GM23338 (cell line): ENCODE results near the gene SGPP1. TPM values are rescaled to one million over a fixed set of nuclear protein-coding genes. Genes with fewer than 3 reads are reported as not detected.

Experiments used
- ATAC-seq: fragments of 200-7000 bp; cut with Tn5 transposase; 3 replicates; pipeline ENCODE4 v1.9.1; 2020
- DNase-seq: peaks from one replicate; pipeline ENCODE4 v3.0.0-alpha.2; 2015; ENCODE audit warnings: low spot score
- H2AFZ ChIP-seq: fragments of 200-600 bp; sonication (generic); 2 replicates; pipeline ENCODE4 v1.8.0; 2016; ENCODE audit warnings: antibody characterized with exemption, mild to moderate bottlenecking, moderate library complexity
- H3F3A ChIP-seq: fragments of 200-600 bp; sonication (generic); replicated peaks from 2 replicates; pipeline ENCODE4 v1.8.0; 2017; ENCODE audit warnings: antibody characterized with exemption, mixed run types, low read depth
- H3K27ac ChIP-seq: fragments of 200-600 bp; sonication (generic); 2 replicates; pipeline ENCODE4 v1.6.1; 2016; ENCODE audit warnings: low read depth
- H3K27me3 ChIP-seq: fragments of 200-600 bp; sonication (generic); 2 replicates; pipeline ENCODE4 v1.8.0; 2016; ENCODE audit warnings: mild to moderate bottlenecking, mixed run types, moderate library complexity; ENCODE audit not compliant: insufficient read depth
- H3K36me3 ChIP-seq: fragments of 200-600 bp; sonication (generic); 2 replicates; pipeline ENCODE4 v1.8.0; 2016; ENCODE audit warnings: mild to moderate bottlenecking; ENCODE audit not compliant: insufficient read depth
- H3K4me1 ChIP-seq: fragments of 200-600 bp; sonication (generic); 2 replicates; pipeline ENCODE4 v1.8.0; 2016; ENCODE audit warnings: mild to moderate bottlenecking, moderate library complexity; ENCODE audit not compliant: insufficient read depth
- H3K4me2 ChIP-seq: fragments of 200-600 bp; sonication (generic); 2 replicates; pipeline ENCODE4 v1.7.1; 2017; ENCODE audit warnings: mixed run types
- H3K4me3 ChIP-seq: fragments of 200-600 bp; sonication (generic); 2 replicates; pipeline ENCODE4 v1.6.1; 2016; ENCODE audit warnings: mixed run types
- H3K79me2 ChIP-seq: fragments of 200-600 bp; sonication (generic); replicated peaks from 2 replicates; pipeline ENCODE4 v1.8.0; 2017; ENCODE audit warnings: mild to moderate bottlenecking; ENCODE audit not compliant: insufficient read depth
- H3K9me2 ChIP-seq: fragments of 200-600 bp; sonication (generic); 2 replicates; pipeline ENCODE4 v1.8.0; 2017; ENCODE audit not compliant: insufficient read depth
- H4K20me1 ChIP-seq: fragments of 200-600 bp; sonication (generic); replicated peaks from 2 replicates; pipeline ENCODE4 v1.8.0; 2017; ENCODE audit warnings: mild to moderate bottlenecking; ENCODE audit not compliant: insufficient read depth
- H3K27ac Mint-ChIP-seq: 2 replicates; pipeline ENCODE4 v1.8.0; 2020; ENCODE audit warnings: inconsistent platforms, mild to moderate bottlenecking, moderate library complexity, mixed read lengths
- H3K27me3 Mint-ChIP-seq: 3 replicates; pipeline ENCODE4 v1.8.0; 2022; ENCODE audit warnings: low read depth, mild to moderate bottlenecking, moderate library complexity, mixed read lengths, inconsistent platforms; ENCODE audit not compliant: insufficient read depth, poor library complexity
- H3K36me3 Mint-ChIP-seq: 3 replicates; pipeline ENCODE4 v1.8.0; 2021; ENCODE audit warnings: low read depth, mild to moderate bottlenecking, inconsistent platforms, moderate library complexity, mixed read lengths
- H3K4me1 Mint-ChIP-seq: 3 replicates; pipeline ENCODE4 v1.8.0; 2020; ENCODE audit warnings: mild to moderate bottlenecking, inconsistent platforms, mixed read lengths
- H3K4me3 Mint-ChIP-seq: 3 replicates; pipeline ENCODE4 v1.8.0; 2021; ENCODE audit warnings: moderate library complexity, mild to moderate bottlenecking, inconsistent platforms, mixed read lengths
- H3K9me3 Mint-ChIP-seq: 3 replicates; pipeline ENCODE4 v1.8.0; 2020; ENCODE audit warnings: moderate library complexity, mild to moderate bottlenecking, inconsistent platforms, mixed read lengths
- EZH2 ChIP-seq: fragments of 200-600 bp; sonication (generic); IDR thresholded peaks from one replicate; pipeline ENCODE4 v1.8.0; 2017; ENCODE audit warnings: antibody characterized with exemption, mild to moderate bottlenecking, low read depth; ENCODE audit not compliant: unreplicated experiment
- EZH2phosphoT487 ChIP-seq: fragments of 200-600 bp; sonication (generic); IDR thresholded peaks from one replicate; pipeline ENCODE4 v1.8.1; 2018; ENCODE audit warnings: antibody characterized with exemption; ENCODE audit not compliant: unreplicated experiment
- NANOG ChIP-seq: IDR thresholded peaks from 2 replicates; pipeline ENCODE4 v1.6.1; 2016; ENCODE audit warnings: antibody characterized with exemption, borderline replicate concordance
- ZNF114 ChIP-seq: fragments of 250-450 bp; sonication (Bioruptor Pico); IDR thresholded peaks from 2 replicates; pipeline ENCODE4 v1.5.0; 2020; ENCODE audit warnings: mild to moderate bottlenecking, moderate library complexity
- ZNF331 ChIP-seq: fragments of 250-450 bp; sonication (Bioruptor Pico); IDR thresholded peaks from 2 replicates; pipeline ENCODE4 v1.5.0; 2020; ENCODE audit warnings: low read depth, mild to moderate bottlenecking, moderate library complexity
- polyA plus RNA-seq: library from polyadenylated mRNA; unstranded; fragments of >200 nt; fragmentation: Nextera tagmentation; extraction: Ambion mirVana; gene quantifications from 2 replicates; pipeline ENCODE4 v1.2.1, GENCODE V29; 2016
- total RNA-seq: library from RNA; depleted of rRNA; stranded (reverse); fragments of >200 nt; shearing (Covaris generic); gene quantifications from 2 replicates; pipeline ENCODE4 v1.2.3, GENCODE V29; 2014
- TF ChIP-seq, protein P1 (sequence below): fragments of 250-450 bp; sonication (Bioruptor Pico); IDR thresholded peaks from 2 replicates; pipeline ENCODE4 v1.5.0; 2020; ENCODE audit warnings: mild to moderate bottlenecking, moderate library complexity
- TF ChIP-seq, protein P2 (sequence below), 2 experiments: fragments of 200-600 bp in 1 of 2; sonication (generic) in 1 of 2; conservative IDR thresholded peaks; 2 replicates each; pipeline versions ENCODE4 v1.5.1 to v1.6.1; 2016 to 2017; ENCODE audit warnings: antibody characterized with exemption in 2 of 2, low read depth in 2 of 2, mild to moderate bottlenecking in 2 of 2, moderate library complexity in 1 of 2
- TF ChIP-seq, protein P3 (sequence below): IDR thresholded peaks from 2 replicates; pipeline ENCODE4 v1.6.1; 2016; ENCODE audit warnings: antibody characterized with exemption

Gene SGPP1
- total and polyA plus RNA-seq, 2 experiments from 2014 or later, result 4.2 to 11.1 TPM

DNA sequence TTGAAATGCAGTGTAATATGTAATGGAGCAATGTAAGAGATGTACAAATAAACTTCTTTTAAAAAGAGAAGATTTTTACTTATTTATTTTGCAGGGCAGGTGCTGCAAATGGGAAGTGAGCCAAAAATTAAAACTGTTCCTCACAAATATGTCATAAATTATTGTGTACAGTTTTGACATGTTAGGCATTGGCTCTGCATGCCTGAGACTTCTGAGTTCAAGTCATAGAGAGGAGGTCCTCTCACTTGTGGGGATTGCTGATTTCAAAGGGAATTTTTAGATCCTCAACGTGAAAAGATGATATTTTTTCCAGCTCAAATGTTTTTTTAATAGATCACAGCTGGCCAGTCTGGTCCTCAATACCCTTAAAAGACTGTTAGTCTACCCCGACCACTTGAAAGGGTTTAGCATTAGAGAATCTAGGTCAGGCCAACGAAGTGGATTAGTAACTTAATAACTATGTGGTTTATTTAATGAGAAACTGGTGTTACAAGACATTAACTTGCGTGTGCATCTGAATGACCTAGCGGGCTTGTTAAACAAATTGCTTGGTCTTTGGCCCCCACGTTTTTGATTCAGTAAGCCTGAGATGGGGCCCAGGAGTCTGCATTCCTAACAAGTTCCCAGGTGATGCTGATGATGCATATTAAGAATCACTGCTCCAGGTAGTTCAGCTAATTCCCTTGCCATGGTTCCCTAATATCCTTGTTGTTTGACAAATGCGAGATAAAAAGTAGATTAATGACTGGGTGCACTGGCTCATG, 55.3 kb downstream of the SGPP1 start:
- Mint-ChIP-seq H3K36me3 (no peaks in the 10 kb centered on the region), H3K27me3 (peaks cover 4% of the 10 kb centered on the region), H3K4me3 (no peak overlapping the region), H3K4me1 (no peaks in the 10 kb centered on the region; the same call in 2 of the 3 replicates), H3K27ac (no peak overlapping the region), H3K9me3 (no peaks in the 10 kb centered on the region)
- no peak overlapping the region for H3K4me2 ChIP-seq
- H3K4me1 ChIP-seq, result no peaks in the 10 kb centered on the region
- H3K9me2 ChIP-seq, result no peaks in the 10 kb centered on the region
- H3K36me3 ChIP-seq, result no peaks in the 10 kb centered on the region
- H3F3A ChIP-seq, result no peaks in the 10 kb centered on the region
- H3K27ac ChIP-seq, result no peak overlapping the region
- ATAC-seq (no peak), DNase-seq (no peak)
- no peaks in the 10 kb centered on the region for H3K27me3 ChIP-seq
- no peak overlapping the region for H2AFZ ChIP-seq
- no peaks in the 10 kb centered on the region for H3K79me2 ChIP-seq
- no peak overlapping the region for H3K4me3 ChIP-seq
- no peak for TF ChIP-seq EZH2phosphoT487
- TF ChIP-seq NANOG, result no peak
- TF ChIP-seq, protein P1, sequence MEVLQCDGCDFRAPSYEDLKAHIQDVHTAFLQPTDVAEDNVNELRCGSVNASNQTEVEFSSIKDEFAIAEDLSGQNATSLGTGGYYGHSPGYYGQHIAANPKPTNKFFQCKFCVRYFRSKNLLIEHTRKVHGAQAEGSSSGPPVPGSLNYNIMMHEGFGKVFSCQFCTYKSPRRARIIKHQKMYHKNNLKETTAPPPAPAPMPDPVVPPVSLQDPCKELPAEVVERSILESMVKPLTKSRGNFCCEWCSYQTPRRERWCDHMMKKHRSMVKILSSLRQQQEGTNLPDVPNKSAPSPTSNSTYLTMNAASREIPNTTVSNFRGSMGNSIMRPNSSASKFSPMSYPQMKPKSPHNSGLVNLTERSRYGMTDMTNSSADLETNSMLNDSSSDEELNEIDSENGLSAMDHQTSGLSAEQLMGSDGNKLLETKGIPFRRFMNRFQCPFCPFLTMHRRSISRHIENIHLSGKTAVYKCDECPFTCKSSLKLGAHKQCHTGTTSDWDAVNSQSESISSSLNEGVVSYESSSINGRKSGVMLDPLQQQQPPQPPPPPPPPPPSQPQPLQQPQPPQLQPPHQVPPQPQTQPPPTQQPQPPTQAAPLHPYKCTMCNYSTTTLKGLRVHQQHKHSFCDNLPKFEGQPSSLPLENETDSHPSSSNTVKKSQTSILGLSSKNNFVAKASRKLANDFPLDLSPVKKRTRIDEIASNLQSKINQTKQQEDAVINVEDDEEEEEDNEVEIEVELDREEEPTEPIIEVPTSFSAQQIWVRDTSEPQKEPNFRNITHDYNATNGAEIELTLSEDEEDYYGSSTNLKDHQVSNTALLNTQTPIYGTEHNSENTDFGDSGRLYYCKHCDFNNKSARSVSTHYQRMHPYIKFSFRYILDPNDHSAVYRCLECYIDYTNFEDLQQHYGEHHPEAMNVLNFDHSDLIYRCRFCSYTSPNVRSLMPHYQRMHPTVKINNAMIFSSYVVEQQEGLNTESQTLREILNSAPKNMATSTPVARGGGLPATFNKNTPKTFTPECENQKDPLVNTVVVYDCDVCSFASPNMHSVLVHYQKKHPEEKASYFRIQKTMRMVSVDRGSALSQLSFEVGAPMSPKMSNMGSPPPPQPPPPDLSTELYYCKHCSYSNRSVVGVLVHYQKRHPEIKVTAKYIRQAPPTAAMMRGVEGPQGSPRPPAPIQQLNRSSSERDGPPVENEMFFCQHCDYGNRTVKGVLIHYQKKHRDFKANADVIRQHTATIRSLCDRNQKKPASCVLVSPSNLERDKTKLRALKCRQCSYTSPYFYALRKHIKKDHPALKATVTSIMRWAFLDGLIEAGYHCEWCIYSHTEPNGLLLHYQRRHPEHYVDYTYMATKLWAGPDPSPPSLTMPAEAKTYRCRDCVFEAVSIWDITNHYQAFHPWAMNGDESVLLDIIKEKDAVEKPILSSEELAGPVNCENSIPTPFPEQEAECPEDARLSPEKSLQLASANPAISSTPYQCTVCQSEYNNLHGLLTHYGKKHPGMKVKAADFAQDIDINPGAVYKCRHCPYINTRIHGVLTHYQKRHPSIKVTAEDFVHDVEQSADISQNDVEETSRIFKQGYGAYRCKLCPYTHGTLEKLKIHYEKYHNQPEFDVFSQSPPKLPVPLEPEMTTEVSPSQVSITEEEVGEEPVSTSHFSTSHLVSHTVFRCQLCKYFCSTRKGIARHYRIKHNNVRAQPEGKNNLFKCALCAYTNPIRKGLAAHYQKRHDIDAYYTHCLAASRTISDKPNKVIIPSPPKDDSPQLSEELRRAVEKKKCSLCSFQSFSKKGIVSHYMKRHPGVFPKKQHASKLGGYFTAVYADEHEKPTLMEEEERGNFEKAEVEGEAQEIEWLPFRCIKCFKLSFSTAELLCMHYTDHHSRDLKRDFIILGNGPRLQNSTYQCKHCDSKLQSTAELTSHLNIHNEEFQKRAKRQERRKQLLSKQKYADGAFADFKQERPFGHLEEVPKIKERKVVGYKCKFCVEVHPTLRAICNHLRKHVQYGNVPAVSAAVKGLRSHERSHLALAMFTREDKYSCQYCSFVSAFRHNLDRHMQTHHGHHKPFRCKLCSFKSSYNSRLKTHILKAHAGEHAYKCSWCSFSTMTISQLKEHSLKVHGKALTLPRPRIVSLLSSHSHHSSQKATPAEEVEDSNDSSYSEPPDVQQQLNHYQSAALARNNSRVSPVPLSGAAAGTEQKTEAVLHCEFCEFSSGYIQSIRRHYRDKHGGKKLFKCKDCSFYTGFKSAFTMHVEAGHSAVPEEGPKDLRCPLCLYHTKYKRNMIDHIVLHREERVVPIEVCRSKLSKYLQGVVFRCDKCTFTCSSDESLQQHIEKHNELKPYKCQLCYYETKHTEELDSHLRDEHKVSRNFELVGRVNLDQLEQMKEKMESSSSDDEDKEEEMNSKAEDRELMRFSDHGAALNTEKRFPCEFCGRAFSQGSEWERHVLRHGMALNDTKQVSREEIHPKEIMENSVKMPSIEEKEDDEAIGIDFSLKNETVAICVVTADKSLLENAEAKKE, result no peak
- H4K20me1 ChIP-seq, result no peaks in the 10 kb centered on the region

DNA sequence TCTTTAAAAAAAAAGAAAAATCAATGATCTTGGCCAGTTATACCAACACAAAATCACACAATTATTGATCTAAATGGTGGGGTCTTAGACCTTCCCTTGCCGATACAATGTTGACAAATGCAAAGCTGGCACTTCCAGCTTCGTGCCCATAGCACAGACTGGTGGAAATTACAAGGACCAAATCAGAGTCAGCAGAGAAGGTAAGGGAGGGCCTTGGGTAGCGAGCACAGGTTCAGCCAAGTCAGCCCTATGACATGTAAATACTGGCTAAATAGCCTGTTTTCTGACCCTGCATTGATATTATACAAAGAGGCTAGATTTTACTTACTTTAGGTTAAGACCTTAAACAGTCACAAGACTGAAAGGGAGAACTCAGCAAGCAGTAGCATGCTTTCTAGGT, 55.9 kb downstream of the SGPP1 start:
- DNase-seq (no peak), ATAC-seq (peak; percentile 27; the same call in 1 of the 3 replicates)
- Histone ChIP-seq H4K20me1 (no peaks in the 10 kb centered on the region), H3K27me3 (no peaks in the 10 kb centered on the region), H3K27ac (no peak overlapping the region), H3K4me3 (no peak overlapping the region), H2AFZ (no peak overlapping the region), H3F3A (no peaks in the 10 kb centered on the region), H3K9me2 (no peaks in the 10 kb centered on the region), H3K4me1 (no peaks in the 10 kb centered on the region), H3K4me2 (no peak overlapping the region), H3K79me2 (no peaks in the 10 kb centered on the region), H3K36me3 (no peaks in the 10 kb centered on the region)
- no peak overlapping the region for H3K4me3 Mint-ChIP-seq
- H3K36me3 Mint-ChIP-seq, result no peaks in the 10 kb centered on the region
- no peak overlapping the region for H3K27ac Mint-ChIP-seq
- H3K9me3 Mint-ChIP-seq, result no peaks in the 10 kb centered on the region
- peaks cover 4% of the 10 kb centered on the region for H3K27me3 Mint-ChIP-seq
- H3K4me1 Mint-ChIP-seq, result no peaks in the 10 kb centered on the region; the same call in 2 of the 3 replicates
- TF ChIP-seq EZH2 (no peak), ZNF331 (CRISPR knock-in tag) (no peak), ZNF114 (no peak)
- TF ChIP-seq, protein P2, sequence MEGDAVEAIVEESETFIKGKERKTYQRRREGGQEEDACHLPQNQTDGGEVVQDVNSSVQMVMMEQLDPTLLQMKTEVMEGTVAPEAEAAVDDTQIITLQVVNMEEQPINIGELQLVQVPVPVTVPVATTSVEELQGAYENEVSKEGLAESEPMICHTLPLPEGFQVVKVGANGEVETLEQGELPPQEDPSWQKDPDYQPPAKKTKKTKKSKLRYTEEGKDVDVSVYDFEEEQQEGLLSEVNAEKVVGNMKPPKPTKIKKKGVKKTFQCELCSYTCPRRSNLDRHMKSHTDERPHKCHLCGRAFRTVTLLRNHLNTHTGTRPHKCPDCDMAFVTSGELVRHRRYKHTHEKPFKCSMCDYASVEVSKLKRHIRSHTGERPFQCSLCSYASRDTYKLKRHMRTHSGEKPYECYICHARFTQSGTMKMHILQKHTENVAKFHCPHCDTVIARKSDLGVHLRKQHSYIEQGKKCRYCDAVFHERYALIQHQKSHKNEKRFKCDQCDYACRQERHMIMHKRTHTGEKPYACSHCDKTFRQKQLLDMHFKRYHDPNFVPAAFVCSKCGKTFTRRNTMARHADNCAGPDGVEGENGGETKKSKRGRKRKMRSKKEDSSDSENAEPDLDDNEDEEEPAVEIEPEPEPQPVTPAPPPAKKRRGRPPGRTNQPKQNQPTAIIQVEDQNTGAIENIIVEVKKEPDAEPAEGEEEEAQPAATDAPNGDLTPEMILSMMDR (conservative IDR thresholded peaks at IDR 0.05; ENCODE audit: low read depth in 2 of 2), result no peak
- TF ChIP-seq, protein P3, sequence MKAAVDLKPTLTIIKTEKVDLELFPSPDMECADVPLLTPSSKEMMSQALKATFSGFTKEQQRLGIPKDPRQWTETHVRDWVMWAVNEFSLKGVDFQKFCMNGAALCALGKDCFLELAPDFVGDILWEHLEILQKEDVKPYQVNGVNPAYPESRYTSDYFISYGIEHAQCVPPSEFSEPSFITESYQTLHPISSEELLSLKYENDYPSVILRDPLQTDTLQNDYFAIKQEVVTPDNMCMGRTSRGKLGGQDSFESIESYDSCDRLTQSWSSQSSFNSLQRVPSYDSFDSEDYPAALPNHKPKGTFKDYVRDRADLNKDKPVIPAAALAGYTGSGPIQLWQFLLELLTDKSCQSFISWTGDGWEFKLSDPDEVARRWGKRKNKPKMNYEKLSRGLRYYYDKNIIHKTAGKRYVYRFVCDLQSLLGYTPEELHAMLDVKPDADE, result no peak
